Astrocyte (in vitro differentiated cells and primary cell): Measurements from ENCODE around the gene KIAA1671.

ENCODE experiments used
- EZH2 ChIP-seq: IDR thresholded peaks from 2 replicates; pipeline ENCODE4 v1.6.1; 2012; ENCODE audit warnings: mild to moderate bottlenecking, low read length, inconsistent platforms; ENCODE audit not compliant: insufficient read depth
- TF ChIP-seq, protein P1 (sequence below): IDR thresholded peaks from 2 replicates; pipeline ENCODE4 v1.5.1; 2011; ENCODE audit warnings: low read depth, mild to moderate bottlenecking, inconsistent platforms, low read length, moderate library complexity; ENCODE audit not compliant: insufficient read depth

GRCh38 chr22:25101986-25102385, 149.5 kb downstream of the KIAA1671 start:
- TF ChIP-seq, protein P1, sequence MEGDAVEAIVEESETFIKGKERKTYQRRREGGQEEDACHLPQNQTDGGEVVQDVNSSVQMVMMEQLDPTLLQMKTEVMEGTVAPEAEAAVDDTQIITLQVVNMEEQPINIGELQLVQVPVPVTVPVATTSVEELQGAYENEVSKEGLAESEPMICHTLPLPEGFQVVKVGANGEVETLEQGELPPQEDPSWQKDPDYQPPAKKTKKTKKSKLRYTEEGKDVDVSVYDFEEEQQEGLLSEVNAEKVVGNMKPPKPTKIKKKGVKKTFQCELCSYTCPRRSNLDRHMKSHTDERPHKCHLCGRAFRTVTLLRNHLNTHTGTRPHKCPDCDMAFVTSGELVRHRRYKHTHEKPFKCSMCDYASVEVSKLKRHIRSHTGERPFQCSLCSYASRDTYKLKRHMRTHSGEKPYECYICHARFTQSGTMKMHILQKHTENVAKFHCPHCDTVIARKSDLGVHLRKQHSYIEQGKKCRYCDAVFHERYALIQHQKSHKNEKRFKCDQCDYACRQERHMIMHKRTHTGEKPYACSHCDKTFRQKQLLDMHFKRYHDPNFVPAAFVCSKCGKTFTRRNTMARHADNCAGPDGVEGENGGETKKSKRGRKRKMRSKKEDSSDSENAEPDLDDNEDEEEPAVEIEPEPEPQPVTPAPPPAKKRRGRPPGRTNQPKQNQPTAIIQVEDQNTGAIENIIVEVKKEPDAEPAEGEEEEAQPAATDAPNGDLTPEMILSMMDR = no peak
- TF ChIP-seq EZH2 = no peak
